CD14-positive monocyte (primary cell): ENCODE measurements around the gene SERPINA4. TPM values are rescaled to one million over a fixed set of nuclear protein-coding genes. Genes with fewer than 3 reads are reported as not detected.

Source experiments
- DNase-seq, 3 donors: peaks; one replicate each; pipeline ENCODE4 v3.0.0-alpha.2; 2011 to 2022
- H2AFZ ChIP-seq: 2 replicates; pipeline ENCODE4 v1.6.0; 2012; ENCODE audit warnings: mild to moderate bottlenecking, low read depth, low read length, inconsistent platforms; ENCODE audit not compliant: insufficient read depth, poor library complexity, severe bottlenecking
- H3K27ac ChIP-seq, 2 donors: 1 replicate in 1 of 2; 2 replicates in 1 of 2; pipeline ENCODE4 v1.5.1; 2012 to 2013; ENCODE audit warnings: low read length in 2 of 2, control low read depth in 1 of 2, inconsistent platforms in 1 of 2, low read depth in 1 of 2, mild to moderate bottlenecking in 1 of 2
- H3K27me3 ChIP-seq, 2 donors: one replicate each; pipeline versions ENCODE4 v1.6.0 to v1.6.1; 2011 to 2013; ENCODE audit warnings: low read length in 2 of 2; ENCODE audit not compliant: control insufficient read depth in 2 of 2, insufficient read depth in 2 of 2
- H3K36me3 ChIP-seq, 2 donors: replicated peaks in 1 of 2; 1 replicate in 1 of 2; 2 replicates in 1 of 2; pipeline versions ENCODE4 v1.5.1 to v1.6.1; 2012 to 2013; ENCODE audit warnings: low read length in 2 of 2, control low read depth in 1 of 2, inconsistent platforms in 1 of 2, mild to moderate bottlenecking in 1 of 2; ENCODE audit not compliant: insufficient read depth in 2 of 2, control insufficient read depth in 1 of 2
- H3K4me1 ChIP-seq, 2 donors: 1 replicate in 1 of 2; 2 replicates in 1 of 2; pipeline versions ENCODE4 v1.5.1 to v1.6.1; 2012 to 2013; ENCODE audit warnings: low read length in 2 of 2, control low read depth in 1 of 2, inconsistent platforms in 1 of 2, mild to moderate bottlenecking in 1 of 2, moderate library complexity in 1 of 2; ENCODE audit not compliant: insufficient read depth in 2 of 2, control insufficient read depth in 1 of 2
- H3K4me2 ChIP-seq: replicated peaks from 2 replicates; pipeline ENCODE3; 2012; ENCODE audit warnings: low read length, moderate library complexity, mild to moderate bottlenecking; ENCODE audit not compliant: poor library complexity, severe bottlenecking; ENCODE audit errors: extremely low read depth
- H3K4me3 ChIP-seq, 3 experiments: fragments of 200-600 bp in 1 of 3; sonication (generic) in 1 of 3; replicated peaks in 1 of 3; 1 replicate in 2 of 3; 2 replicates in 1 of 3; pipeline ENCODE4 v1.5.1; 2011 to 2013; ENCODE audit warnings: low read length in 3 of 3, mild to moderate bottlenecking in 3 of 3, control low read depth in 2 of 3, low read depth in 2 of 3, inconsistent platforms in 1 of 3, moderate library complexity in 1 of 3
- H3K79me2 ChIP-seq: 2 replicates; pipeline ENCODE4 v1.6.0; 2012; ENCODE audit warnings: mild to moderate bottlenecking, control low read depth, inconsistent platforms, low read length, moderate library complexity; ENCODE audit not compliant: insufficient read depth
- H3K9ac ChIP-seq: 2 replicates; pipeline ENCODE4 v1.6.0; 2017; ENCODE audit warnings: low read length, mild to moderate bottlenecking; ENCODE audit not compliant: insufficient read depth, poor library complexity, severe bottlenecking
- H3K9me3 ChIP-seq, 2 donors: replicated peaks in 1 of 2; 1 replicate in 1 of 2; 2 replicates in 1 of 2; pipeline versions ENCODE4 v1.5.1 to v1.6.1; 2012 to 2013; ENCODE audit warnings: low read length in 2 of 2, control low read depth in 1 of 2; ENCODE audit not compliant: control insufficient read depth in 1 of 2, insufficient read depth in 1 of 2
- H4K20me1 ChIP-seq: 2 replicates; pipeline ENCODE4 v1.6.0; 2012; ENCODE audit warnings: mild to moderate bottlenecking, low read length, control low read depth, moderate library complexity; ENCODE audit not compliant: insufficient read depth
- H3K27ac Mint-ChIP-seq, 7 donors: one replicate each; pipeline ENCODE4 v1.8.0; 2020; ENCODE audit warnings: mild to moderate bottlenecking in 7 of 7, mixed read lengths in 7 of 7, moderate library complexity in 6 of 7, inconsistent platforms in 2 of 7
- H3K27me3 Mint-ChIP-seq, 3 donors: one replicate each; pipeline ENCODE4 v1.8.0; 2021 to 2022; ENCODE audit warnings: low read depth in 3 of 3, mild to moderate bottlenecking in 3 of 3, mixed read lengths in 3 of 3, moderate library complexity in 3 of 3, inconsistent platforms in 1 of 3
- H3K36me3 Mint-ChIP-seq, 2 donors: one replicate each; pipeline ENCODE4 v1.8.0; 2020; ENCODE audit warnings: mixed read lengths in 2 of 2, inconsistent platforms in 1 of 2, mild to moderate bottlenecking in 1 of 2
- H3K4me1 Mint-ChIP-seq: one replicate; pipeline ENCODE4 v1.8.0; 2020; ENCODE audit warnings: mild to moderate bottlenecking, mixed read lengths
- H3K4me3 Mint-ChIP-seq, 2 donors: one replicate each; pipeline ENCODE4 v1.8.0; 2020; ENCODE audit warnings: mild to moderate bottlenecking in 2 of 2, mixed read lengths in 2 of 2, moderate library complexity in 1 of 2
- H3K9me3 Mint-ChIP-seq, 7 donors: one replicate each; pipeline ENCODE4 v1.8.0; 2020 to 2022; ENCODE audit warnings: mixed read lengths in 7 of 7, mild to moderate bottlenecking in 6 of 7, moderate library complexity in 6 of 7, inconsistent platforms in 2 of 7
- CTCF ChIP-seq: fragments of 200-600 bp; IDR thresholded peaks from one replicate; pipeline ENCODE4 v1.8.0; 2022; ENCODE audit warnings: antibody characterized with exemption, mild to moderate bottlenecking
- WGBS: methylation state at CpG from one replicate; pipeline ENCODE4 v1.1.5; 2013; ENCODE audit warnings: missing lambda C conversion rate; ENCODE audit not compliant: insufficient coverage; 5-methylcytosine and 5-hydroxymethylcytosine counted together
- intact Hi-C, 2 donors: fragments of 100-400 bp; cut with micrococcal nuclease; formaldehyde crosslinking; loops; one replicate each; pipeline versions ENCODE4 v1.15.0 to v1.15.1; 2023
- polyA plus RNA-seq, 3 donors: library from polyadenylated mRNA; depleted of rRNA in 1 of 3; unstranded in 2 of 3; stranded (reverse) in 1 of 3; fragments of 300-500 nt in 2 of 3; fragments of >200 nt in 1 of 3; fragmentation: Illumina TruSeq in 2 of 3; gene quantifications; 1 replicate in 2 of 3; 2 replicates in 1 of 3; pipeline ENCODE4 v1.2.3, GENCODE V29; 2012 to 2021

SERPINA4 gene
- polyA plus RNA-seq, 3 donors, result not detected

GRCh38 chr14:94591073-94591472 lies 29.8 kb downstream of the SERPINA4 start:
- no peak for TF ChIP-seq CTCF
- no peak overlapping the region for H2AFZ ChIP-seq
- Mint-ChIP-seq H3K4me3 (no peak overlapping the region), H3K27me3 (peaks cover 2 to 10% (median 4%) of the 10 kb centered on the region in 3 donors), H3K36me3 (no peaks in the 10 kb centered on the region), H3K4me1 (no peaks in the 10 kb centered on the region), H3K9me3 (peaks cover 0 to 3% (median 0%) of the 10 kb centered on the region in 7 donors), H3K27ac (peak overlapping the region in 1 of 7 donors; percentile 6)
- H3K27ac ChIP-seq, result no peak overlapping the region
- no peak for DNase-seq
- intact Hi-C loops, result no loop called here
- H3K79me2 ChIP-seq, result no peaks in the 10 kb centered on the region
- H3K4me3 ChIP-seq, result no peak overlapping the region
- H3K9me3 ChIP-seq, result no peaks in the 10 kb centered on the region
- no peaks in the 10 kb centered on the region for H3K36me3 ChIP-seq
- H3K4me1 ChIP-seq, result no peaks in the 10 kb centered on the region
- no peak overlapping the region for H3K9ac ChIP-seq
- H3K4me2 ChIP-seq, result no peak overlapping the region
- H3K27me3 ChIP-seq, result no peaks in the 10 kb centered on the region
- no peaks in the 10 kb centered on the region for H4K20me1 ChIP-seq

- peaks cover 0 to 3% (median 0%) of the 10 kb centered on the region in 7 donors for H3K9me3 Mint-ChIP-seq
- Histone ChIP-seq H3K4me3 (no peak overlapping the region), H3K9ac (no peak overlapping the region), H3K27me3 (no peaks in the 10 kb centered on the region), H4K20me1 (no peaks in the 10 kb centered on the region), H3K79me2 (no peaks in the 10 kb centered on the region), H3K27ac (no peak overlapping the region), H3K4me2 (no peak overlapping the region), H2AFZ (no peak overlapping the region), H3K4me1 (no peaks in the 10 kb centered on the region), H3K9me3 (no peaks in the 10 kb centered on the region), H3K36me3 (no peaks in the 10 kb centered on the region)
- H3K36me3 Mint-ChIP-seq, result no peaks in the 10 kb centered on the region
- WGBS, result 95% methylated on average over 7 of the region's 8 CpGs
- no peak for TF ChIP-seq CTCF
- DNase-seq, result no peak
- H3K4me1 Mint-ChIP-seq, result no peaks in the 10 kb centered on the region
- H3K27ac Mint-ChIP-seq, result no peak overlapping the region
- H3K4me3 Mint-ChIP-seq, result no peak overlapping the region
- peaks cover 2 to 8% (median 4%) of the 10 kb centered on the region in 3 donors for H3K27me3 Mint-ChIP-seq
- intact Hi-C loops, result no loop called here
Observed at GRCh38 chr14:94591871-94592270, 30.6 kb downstream of the SERPINA4 start.
